ENCODE results near the gene ATP2A1.
"Not testable (repeated sequence)": the region's sequence is repeated elsewhere in the genome, so short reads cannot be mapped to it uniquely, and the experiment has no call there.

The ATP2A1 gene

DNA sequence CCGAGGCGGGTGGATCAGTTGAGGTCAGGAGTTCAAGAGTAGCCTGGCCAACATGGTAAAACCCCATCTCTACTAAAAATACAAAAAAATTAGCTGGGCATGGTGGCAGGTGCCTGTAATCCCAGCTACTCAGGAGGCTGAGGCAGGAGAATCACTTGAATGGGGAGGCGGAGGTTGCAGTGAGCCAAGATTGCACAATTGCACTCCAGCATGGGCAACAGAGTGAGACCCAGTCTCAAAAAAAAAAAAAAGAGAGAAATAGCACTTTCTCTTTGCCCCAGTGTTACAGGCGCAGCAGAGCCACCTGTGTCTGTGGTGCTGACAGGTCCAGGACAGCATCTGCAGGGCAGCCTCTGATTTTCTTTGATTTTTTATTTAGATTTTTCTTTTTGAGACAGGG lies 3.3 kb downstream of the ATP2A1 start:
- not testable (repeated sequence) for DNase-seq (ENCODE audit: low spot score)

DNA sequence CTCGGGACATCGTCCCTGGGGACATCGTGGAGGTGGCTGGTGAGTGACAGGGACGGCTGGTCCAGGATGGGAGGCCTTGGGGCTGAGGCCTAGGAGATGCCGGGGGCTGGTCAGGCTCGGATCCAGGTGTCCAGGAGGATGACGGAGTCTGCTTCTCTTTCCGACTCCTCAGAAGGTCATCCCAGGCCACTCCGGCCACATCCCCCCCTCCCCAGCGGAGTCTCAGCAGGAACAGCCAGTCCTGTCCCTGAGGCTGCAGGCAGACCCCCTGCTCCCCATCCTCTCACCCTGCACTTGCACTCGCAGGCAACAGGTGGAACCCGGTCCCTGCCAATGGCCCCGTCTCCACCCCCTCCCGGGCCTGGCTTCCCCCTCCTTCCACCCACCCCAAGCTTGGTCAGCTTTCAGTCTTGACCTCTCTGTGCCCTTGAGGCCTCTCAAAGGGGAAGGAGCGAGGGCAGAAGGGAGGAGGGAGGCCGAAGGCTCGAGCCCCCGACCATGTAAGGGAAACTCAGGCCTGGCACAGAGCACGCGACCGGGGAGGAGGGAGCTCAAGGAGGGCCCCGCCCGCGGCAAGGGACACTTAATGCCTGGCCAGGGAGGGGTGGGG lies 4.4 kb downstream of the ATP2A1 start:
- no peak for DNase-seq (ENCODE audit: low spot score)

DNA sequence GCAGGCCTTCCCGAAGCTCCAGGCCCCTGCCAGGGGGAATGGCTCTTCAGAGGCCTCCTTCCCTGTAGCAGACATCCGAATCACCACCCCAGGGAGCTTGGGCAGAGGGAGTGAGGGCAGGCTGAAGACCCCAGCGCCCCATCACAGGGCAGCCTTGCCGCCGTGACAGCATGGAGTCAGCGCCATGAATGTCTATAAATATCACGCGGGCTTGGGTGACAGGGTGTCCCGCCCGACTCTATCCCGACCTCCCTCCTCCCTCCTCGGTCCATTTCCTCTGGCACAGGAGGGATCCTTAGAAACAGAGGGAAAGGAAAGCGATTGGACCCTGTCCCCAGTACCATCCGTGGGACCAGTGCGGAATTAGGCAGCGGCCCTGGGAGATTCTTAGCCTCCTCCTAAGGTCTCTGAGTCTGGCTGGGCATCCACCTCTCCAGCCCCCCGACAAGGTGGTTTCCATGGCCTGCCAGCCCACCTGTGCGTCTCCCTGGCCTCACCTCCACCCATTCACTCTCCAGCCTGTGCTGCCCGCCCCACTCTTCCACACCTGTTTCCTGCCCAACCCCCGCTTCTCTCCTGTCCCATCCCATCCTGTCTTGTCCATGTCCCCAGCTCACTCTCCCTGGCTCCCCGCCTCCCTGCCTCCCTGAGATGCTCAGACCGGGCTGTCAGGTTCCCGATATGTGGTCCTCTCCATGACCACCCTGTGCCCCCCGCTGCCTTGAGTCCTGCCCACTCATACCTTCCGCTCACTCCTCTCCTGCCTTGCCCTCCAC lies 5.1 kb downstream of the ATP2A1 start:
- DNase-seq (ENCODE audit: low spot score), result no peak

DNA sequence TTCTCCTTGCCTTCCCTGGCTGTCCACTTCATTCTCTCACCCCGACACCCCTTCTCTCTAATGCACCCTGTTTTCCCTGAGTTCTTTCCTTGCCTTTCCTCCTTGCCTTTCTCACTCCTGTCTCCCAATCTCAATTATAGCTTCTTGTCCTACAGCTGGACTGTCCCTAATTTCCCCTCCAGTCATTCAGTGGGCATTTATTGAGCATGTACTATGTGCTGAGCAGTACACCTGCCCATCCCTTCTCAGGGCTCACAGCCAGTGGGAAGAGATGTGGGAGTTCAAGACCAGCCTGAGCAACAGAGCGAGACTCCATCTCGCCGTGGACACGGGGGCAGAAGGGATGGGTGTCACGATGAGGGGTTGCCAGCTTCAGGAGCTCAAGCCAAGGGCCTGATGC lies 5.8 kb downstream of the ATP2A1 start:
- DNase-seq (ENCODE audit: low spot score), result no peak

DNA sequence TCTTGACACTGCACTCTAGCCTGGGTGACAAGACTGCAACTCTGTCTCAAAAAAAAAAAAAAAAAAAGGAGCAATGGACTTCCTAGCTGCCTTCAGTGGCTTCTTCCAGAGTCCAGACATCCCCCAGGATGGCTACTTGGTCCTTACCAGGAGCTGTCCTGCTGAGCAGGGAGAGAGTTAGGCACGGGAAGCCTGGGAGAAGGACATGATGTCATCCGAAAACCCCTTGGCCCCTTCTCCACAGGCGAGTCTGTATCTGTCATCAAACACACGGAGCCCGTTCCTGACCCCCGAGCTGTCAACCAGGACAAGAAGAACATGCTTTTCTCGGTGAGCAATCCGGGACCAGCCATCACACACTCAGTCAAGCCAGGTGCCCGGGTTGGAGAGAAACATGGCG lies 8.7 kb downstream of the ATP2A1 start:
- DNase-seq (ENCODE audit: low spot score), result no peak

DNA sequence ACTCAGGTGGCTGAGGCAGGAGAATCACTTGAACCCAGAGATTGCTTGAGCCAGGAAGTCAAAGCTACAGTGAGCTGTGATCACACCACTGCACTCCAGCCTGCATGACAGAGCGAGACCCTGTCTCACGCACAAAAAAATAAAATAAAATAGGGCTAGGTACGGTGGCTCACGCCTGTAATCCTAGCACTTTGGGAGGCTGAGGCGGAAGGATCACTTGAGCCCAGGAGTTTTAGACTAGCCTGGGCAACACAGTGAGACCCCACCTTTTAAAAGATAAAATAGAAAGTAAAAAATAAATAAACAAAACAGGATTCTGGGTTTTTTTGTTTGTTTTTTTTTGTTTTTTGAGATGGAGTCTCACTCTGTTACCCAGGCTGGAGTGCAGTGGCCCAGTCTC lies 12.1 kb downstream of the ATP2A1 start:
- DNase-seq (ENCODE audit: low spot score), result not testable (repeated sequence)

DNA sequence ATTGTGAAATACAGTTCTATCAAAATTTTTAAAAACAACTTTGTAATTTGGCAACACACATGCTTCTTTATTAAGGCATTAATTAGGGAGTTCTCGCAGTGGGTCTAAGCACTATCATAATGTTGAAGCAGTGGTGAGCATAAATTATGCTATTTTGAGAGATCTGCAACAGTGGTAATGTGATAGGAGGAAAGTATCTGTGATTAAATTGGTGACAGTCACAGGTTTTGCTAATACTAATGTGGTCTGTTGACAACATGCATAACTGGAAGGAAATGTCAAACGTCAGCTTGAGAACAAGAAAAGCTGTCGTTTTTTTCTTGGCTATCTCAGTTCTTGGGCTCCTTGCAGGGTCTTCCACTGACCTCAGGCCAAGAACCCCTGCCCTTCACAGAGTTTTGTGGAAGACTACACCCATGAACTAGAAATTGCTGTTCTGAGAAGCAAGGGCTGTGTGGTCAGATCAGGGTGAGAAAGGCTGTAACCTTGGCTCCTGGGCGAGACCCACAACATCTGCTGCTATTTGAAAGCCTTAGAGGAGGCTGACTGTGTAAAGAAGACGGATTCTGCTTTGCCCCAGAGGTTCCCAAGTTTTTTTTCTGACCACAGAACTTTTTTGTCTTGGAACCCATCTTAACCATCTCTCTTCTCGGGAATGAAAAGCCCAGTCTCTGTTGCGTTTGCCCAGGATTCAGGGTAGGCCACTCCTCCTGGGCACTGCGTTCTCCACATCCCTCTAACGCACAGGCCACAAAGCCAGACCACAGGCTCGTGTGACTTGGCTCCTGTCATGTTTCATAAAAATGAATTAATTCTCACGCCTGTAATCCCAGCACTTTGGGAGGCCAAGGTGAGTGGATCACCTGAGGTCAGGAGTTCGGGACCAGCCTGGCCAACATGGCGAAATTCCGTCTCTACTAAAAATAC lies 13.9 kb downstream of the ATP2A1 start:
- no peak for DNase-seq (ENCODE audit: low spot score)

DNA sequence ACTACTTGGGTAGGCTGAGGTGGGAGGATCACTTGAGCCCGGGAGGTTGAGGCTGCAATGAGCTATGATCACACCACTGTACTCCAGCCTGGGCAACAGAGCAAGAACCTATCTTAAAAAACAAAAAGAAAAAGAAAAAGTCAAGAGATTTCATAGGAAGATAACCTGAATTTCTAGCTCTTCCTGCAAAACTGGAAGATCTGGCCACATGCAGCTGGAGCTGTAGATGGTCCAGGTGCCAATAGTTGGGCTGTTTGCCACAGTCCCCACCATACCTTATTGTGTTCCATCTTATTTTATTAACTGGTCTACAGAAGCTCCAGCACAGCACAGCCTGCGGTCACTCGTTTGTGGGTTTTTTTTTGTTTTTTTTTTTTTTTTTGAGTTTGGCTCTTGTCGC lies 15.0 kb downstream of the ATP2A1 start:
- DNase-seq (ENCODE audit: low spot score), result no peak

DNA sequence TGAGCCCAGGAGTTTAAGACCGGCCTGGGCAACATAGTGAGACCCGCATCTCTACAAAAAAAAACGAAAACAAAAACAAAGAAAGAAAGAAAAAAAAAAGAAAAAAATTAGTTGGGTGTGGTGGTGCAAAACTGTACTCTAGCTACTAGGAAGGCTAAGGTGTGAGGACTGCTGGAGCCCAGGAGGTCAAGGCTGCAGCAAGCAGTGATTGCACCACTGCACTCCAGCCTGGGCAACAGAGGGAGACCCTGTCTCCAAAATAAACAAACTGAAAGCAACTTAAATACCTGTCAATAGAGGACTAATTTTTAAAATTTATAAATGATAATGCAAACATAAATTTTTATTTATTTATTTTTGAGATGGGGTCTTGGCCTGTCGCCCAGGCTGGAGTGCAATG lies 17.3 kb downstream of the ATP2A1 start:
- DNase-seq (ENCODE audit: low spot score), result no peak

DNA sequence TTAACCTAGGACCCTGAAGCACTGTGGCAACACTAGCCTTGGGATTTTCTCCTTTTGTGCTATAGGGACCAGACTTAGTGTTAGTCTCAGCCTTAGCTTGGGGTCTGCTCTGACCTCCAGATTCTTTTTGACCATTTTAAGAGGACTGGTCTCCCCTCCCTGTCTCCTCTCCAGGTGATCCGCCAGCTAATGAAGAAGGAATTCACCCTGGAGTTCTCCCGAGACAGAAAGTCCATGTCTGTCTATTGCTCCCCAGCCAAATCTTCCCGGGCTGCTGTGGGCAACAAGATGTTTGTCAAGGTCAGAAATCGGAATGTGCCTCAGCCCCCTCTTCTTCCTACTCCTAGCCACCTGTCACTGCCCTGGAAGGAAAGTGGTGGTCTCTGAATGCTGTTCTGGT lies 19.5 kb downstream of the ATP2A1 start:
- no peak for DNase-seq (ENCODE audit: low spot score)

DNA sequence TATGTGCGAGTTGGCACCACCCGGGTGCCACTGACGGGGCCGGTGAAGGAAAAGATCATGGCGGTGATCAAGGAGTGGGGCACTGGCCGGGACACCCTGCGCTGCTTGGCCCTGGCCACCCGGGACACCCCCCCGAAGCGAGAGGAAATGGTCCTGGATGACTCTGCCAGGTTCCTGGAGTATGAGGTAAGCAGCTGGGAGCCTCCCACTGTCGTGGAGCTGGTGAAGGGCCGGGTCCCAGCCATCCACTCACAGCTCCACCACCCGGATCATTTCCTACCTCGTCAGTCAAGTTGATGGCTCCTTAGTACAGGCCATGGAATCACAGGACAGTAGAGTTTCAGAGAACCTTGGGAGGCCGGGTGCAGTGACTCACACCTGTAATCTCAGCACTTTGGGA lies 20.0 kb downstream of the ATP2A1 start:
- DNase-seq (ENCODE audit: low spot score), result no peak

DNA sequence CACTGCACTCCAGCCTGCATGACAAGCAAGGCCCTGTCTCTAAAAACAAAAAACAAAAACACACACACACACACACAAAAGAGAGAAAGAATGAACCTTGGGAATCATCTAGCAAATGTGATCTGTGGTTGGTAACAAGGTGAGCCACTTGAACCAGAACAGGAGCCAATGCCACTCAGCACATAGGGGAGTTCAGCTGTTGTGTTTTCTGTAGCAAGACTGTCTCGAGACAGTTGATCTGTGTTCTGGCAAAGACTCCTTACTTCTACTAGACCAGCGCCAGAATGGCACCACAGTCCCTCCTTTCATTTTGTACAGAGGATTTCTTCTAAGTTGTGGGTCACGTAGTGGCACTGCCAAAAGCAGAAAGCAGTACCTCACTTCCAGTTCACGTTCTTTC lies 20.7 kb downstream of the ATP2A1 start:
- no peak for DNase-seq (ENCODE audit: low spot score)

DNA sequence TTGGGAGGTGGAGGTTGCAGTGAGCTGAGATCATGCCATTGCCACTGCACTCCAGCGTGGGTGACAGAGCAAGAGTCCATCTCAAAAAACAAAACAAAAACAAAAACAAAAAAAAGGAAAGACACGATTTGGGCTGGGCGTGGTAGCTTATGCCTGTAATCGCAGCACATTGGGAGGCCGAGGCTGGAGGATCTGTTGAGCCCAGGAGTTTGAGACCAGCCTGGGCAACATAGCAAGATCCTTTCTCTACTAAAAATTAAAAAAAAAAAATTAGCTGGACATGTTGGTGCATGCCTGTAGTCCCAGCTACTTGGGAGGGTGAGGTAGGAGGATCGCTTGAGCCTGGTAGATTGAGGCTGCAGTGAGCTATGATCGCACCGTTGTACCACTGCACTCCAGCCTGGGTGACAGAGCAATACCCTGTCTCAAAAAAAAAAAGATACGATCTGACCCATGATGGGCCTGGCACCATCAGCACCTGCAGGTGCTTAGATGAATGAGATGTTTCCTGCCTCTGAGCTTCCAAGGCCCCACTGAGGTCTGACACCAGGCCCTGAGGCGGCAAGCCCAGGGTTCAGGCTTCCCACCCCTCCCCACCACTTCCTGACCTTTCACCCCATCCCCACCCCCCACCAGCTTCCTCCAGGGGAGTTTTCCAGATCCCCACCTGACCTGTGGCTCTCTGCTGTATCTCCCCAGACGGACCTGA lies 21.7 kb downstream of the ATP2A1 start:
- DNase-seq (ENCODE audit: low spot score), result no peak

DNA sequence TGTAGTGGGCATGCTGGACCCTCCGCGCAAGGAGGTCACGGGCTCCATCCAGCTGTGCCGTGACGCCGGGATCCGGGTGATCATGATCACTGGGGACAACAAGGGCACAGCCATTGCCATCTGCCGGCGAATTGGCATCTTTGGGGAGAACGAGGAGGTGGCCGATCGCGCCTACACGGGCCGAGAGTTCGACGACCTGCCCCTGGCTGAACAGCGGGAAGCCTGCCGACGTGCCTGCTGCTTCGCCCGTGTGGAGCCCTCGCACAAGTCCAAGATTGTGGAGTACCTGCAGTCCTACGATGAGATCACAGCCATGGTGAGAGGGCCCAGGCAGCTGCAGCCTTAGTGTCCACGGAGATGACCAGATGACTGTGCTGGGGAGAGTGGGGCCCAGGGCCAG lies 22.3 kb downstream of the ATP2A1 start:
- no peak for DNase-seq (ENCODE audit: low spot score)

DNA sequence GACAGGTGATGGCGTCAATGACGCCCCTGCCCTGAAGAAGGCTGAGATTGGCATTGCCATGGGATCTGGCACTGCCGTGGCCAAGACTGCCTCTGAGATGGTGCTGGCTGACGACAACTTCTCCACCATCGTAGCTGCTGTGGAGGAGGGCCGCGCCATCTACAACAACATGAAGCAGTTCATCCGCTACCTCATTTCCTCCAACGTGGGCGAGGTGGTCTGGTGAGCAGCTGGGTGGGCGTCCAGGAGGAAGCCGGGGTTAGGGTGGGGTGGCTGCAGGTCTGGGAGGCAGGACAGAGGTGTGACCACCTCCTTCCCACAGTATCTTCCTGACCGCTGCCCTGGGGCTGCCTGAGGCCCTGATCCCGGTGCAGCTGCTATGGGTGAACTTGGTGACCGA lies 23.6 kb downstream of the ATP2A1 start:
- no peak for DNase-seq (ENCODE audit: low spot score)

DNA sequence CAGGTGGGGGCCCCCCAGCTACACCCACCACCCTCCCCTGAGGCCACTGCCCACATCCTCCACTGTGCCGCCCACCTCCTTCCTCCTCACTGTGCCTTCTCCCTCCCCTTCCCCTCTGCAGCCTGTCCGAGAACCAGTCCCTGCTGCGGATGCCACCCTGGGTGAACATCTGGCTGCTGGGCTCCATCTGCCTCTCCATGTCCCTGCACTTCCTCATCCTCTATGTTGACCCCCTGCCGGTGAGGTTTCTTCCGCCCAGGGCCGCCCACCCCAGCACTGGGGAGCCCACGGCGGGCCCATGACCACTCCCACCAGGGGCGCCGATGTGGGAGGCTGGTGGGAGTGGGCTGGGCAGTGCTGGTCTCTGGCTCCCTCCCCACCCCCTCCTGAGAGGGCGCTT lies 24.6 kb downstream of the ATP2A1 start:
- DNase-seq (ENCODE audit: low spot score), result no peak

DNA sequence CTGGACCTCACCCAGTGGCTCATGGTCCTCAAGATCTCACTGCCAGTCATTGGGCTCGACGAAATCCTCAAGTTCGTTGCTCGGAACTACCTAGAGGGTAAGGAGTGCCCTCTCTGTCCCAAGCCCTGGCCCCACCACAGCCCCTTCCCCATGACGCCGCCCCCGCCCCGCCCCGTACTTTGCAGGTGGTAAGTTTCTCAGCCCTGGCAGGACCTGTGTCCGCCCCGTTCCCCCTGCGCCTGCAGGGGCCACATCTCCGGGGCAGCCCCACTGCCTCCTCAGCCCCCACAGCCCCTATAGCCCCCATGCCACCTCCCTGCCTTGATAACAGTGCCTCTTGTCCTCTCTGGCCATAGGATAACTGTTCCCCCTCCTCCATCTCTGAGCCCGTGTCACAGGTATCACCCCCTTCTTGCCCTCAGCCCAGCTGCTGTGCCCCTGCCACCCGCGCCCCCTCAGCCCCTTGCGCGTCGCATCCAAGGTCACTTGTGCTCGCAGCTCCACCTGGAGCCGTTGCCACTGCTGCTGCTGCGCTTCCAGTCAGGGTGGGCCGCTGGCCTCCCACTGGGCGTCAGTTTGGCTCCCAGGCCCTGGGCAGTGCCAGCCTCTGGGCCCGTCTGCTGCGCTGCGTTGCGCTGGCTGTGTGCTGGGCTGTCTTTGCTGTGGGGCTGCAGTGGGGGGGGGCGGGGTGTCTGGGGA lies 25.2 kb downstream of the ATP2A1 start:
- no peak for DNase-seq (ENCODE audit: low spot score)

DNA sequence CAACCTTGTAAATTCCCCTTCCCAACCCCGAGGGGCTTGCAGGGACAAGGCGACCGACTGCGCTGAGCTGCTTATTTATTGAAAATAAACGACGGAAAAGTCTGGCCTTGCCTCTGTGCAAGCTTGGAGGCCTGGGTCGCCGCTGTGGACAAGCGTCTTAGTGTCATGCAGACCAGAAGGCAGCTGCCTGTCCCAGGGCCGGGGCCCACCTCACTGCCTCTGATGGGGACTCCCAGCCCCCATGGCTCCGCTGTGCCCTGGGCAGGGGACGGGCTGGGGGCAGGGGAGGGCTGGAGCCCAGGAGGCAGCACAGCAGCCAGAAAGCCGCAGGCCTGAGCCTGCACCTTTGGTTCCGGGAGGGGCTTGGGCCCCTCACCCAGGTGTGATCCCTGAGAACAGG lies 26.1 kb downstream of the ATP2A1 start:
- no peak for DNase-seq (ENCODE audit: low spot score)

DNA sequence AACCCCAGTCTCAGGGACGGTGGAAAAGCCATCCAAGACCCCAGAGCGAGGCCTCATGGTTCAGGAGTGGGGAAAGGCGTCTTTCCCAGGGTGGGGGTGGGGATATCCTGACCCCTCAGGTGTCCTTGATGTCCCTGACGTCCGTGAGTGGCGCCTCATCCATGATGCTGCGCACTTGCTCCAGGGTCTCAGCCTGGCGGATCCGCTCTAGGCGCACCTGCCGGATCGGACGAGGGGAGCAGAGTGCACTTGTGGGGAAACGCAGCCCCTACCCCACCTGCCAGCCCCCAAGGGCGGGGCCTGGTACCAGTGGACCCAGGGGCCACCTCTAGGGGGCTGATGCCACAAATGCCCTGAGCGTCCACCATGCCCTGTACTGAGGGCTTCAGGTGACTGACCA lies 26.5 kb downstream of the ATP2A1 start:
- no peak for DNase-seq (ENCODE audit: low spot score)

DNA sequence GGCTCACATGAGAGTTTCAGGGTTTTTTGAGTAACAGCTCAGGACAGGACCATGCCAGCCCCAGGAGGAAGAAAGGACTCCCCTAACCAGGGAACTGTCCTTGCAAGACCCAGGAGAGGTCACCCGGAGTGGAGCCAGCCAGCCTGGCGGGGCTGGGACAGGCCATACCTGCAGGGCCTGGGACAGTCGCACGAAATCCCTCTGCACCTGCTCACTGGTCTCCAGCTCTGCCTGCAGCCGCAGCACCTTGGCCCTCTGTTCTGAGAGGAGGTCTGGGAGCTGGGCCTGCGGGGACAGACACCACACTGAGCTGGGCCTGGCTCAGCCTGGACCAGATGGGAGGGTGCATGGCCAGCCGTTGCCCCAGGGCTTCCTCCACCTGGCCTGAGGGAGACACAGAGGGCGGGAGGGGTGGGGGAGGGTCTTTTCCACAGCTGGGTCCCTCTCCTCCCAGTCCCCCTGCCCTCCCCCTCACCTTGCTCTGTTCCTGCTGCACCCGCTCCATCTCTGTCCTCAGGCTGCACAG lies 27.0 kb downstream of the ATP2A1 start:
- no peak for DNase-seq (ENCODE audit: low spot score)

DNA sequence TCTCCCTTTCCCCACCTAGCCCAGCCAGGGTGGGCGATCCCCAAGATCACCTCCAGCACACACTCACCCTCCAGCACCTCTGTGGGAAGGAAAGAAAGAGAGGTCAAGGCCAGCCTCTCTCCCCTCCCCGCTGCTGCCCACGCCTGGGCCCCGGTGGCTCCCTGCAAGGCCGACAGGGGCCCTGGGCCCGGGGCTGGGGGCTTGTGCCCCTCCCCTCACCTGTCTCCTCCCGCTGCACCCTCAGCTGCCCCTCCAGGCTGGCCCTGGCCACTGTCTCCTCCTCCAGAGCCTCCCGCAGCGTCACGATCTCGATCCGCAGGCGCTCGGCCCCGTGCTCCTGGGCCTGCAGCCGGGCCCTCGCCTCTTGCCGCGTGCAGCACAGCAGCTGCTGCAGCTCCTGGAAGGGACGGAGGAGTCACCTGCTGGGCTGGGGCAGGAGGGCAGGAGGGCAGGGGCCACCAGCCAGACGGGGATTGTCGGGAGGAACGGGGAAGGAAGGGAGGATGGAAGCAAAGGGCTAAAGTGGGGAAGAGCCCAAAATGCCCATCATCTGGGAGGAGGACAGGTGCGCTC lies 27.6 kb downstream of the ATP2A1 start:
- no peak for DNase-seq (ENCODE audit: low spot score)
